Panc1 (cell line): ENCODE results near the gene SYTL1. TPM values are rescaled to one million over a fixed set of nuclear protein-coding genes. Genes with fewer than 3 reads are reported as not detected.

Experiments used
- ATAC-seq: fragments of 200-7000 bp; cut with Tn5 transposase; 2 replicates; pipeline ENCODE4 v1.9.1; 2020; ENCODE audit warnings: mild to moderate bottlenecking, moderate library complexity
- BruUV-seq: library from RNA; stranded (reverse); fragments of 400-500 nt; replicated peaks from 2 replicates; lab custom pipeline; 2021; lab: Mats Ljungman, UMichigan
- CTCF ChIA-PET: fragments of 300-600 bp; sonication (Branson Sonifier 250); formaldehyde crosslinking; loops from one replicate; lab custom pipeline; 2022; ENCODE audit warnings: antibody characterized with exemption; lab: Charles Lee
- POLR2A ChIA-PET: fragments of 300-600 bp; sonication (Branson Sonifier 250); formaldehyde crosslinking; loops from one replicate; lab custom pipeline; 2022; ENCODE audit warnings: antibody characterized with exemption; lab: Charles Lee
- DNase-seq: peaks from one replicate; pipeline ENCODE4 v3.0.0-alpha.2; 2010; ENCODE audit warnings: low read depth, low spot score
- H3K27ac ChIP-seq: 2 replicates; pipeline ENCODE4 v1.5.1; 2011; ENCODE audit warnings: mild to moderate bottlenecking, low read length, inconsistent platforms
- H3K27me3 ChIP-seq: fragments of 200-500 bp; sonication (Bioruptor generic); 2 replicates; pipeline ENCODE4 v1.6.0; 2014; ENCODE audit warnings: low read length, inconsistent platforms; ENCODE audit not compliant: control insufficient read depth, insufficient read depth
- H3K36me3 ChIP-seq: fragments of 200-500 bp; sonication (Bioruptor generic); 2 replicates; pipeline ENCODE4 v1.5.1; 2014; ENCODE audit warnings: inconsistent platforms, mild to moderate bottlenecking, low read length, moderate library complexity; ENCODE audit not compliant: control insufficient read depth, insufficient read depth
- H3K4me1 ChIP-seq: 2 replicates; pipeline ENCODE4 v1.5.1; 2011; ENCODE audit warnings: inconsistent platforms, mild to moderate bottlenecking, low read length, moderate library complexity; ENCODE audit not compliant: control insufficient read depth, insufficient read depth
- H3K4me3 ChIP-seq, 2 experiments: 2 replicates each; pipeline ENCODE4 v1.5.1; 2011 to 2012; ENCODE audit warnings: low read depth in 2 of 2, low read length in 2 of 2, mild to moderate bottlenecking in 2 of 2, inconsistent platforms in 1 of 2, moderate library complexity in 1 of 2
- H3K9me3 ChIP-seq: fragments of 200-500 bp; sonication (Bioruptor generic); 2 replicates; pipeline ENCODE4 v1.5.1; 2014; ENCODE audit warnings: low read depth, mild to moderate bottlenecking, inconsistent platforms, low read length, moderate library complexity; ENCODE audit not compliant: control insufficient read depth, insufficient read depth
- CTCF ChIP-seq: fragments of 450-650 bp; IDR thresholded peaks from 2 replicates; pipeline ENCODE4 v1.5.1; 2017; ENCODE audit warnings: mild to moderate bottlenecking
- POLR2AphosphoS5 ChIP-seq: IDR thresholded peaks from 2 replicates; pipeline ENCODE4 v1.6.1; 2012; ENCODE audit warnings: mild to moderate bottlenecking, low read depth, low read length, moderate library complexity
- REST ChIP-seq, 2 experiments: IDR thresholded peaks; 2 replicates each; pipeline ENCODE4 v1.6.1; 2011 to 2012; ENCODE audit warnings: low read depth in 2 of 2, control low read depth in 1 of 2, low read length in 1 of 2, mild to moderate bottlenecking in 1 of 2, moderate library complexity in 1 of 2; ENCODE audit not compliant: insufficient read depth in 1 of 2
- SIN3A ChIP-seq: IDR thresholded peaks from 2 replicates; pipeline ENCODE4 v1.6.1; 2012; ENCODE audit warnings: low read depth, mild to moderate bottlenecking, low read length, moderate library complexity, borderline replicate concordance; ENCODE audit not compliant: insufficient read depth
- TCF7L2 ChIP-seq: IDR thresholded peaks from 2 replicates; pipeline ENCODE4 v1.6.1; 2011; ENCODE audit warnings: mild to moderate bottlenecking, low read depth, low read length, inconsistent platforms
- in situ Hi-C: cut with HindIII; loops from 2 replicates; pipeline ENCODE4 v1.10.0; 2016; ENCODE audit warnings: low sequenced_read_pairs, low pct_unique_long_range_greater_than_20kb
- intact Hi-C: fragments of 100-400 bp; cut with micrococcal nuclease; formaldehyde crosslinking; loops from one replicate; pipeline ENCODE4 v1.10.0; 2022; ENCODE audit not compliant: unreplicated experiment
- total RNA-seq: library from RNA; stranded (reverse); gene quantifications from one replicate; pipeline ENCODE4 v1.2.1, GENCODE V29; 2021; ENCODE audit not compliant: unreplicated experiment

Gene SYTL1
- total RNA-seq, 1 experiment from 2014 or later, result 2.4 TPM

- POLR2A ChIA-PET, result interaction anchor here (0.6 kb wide), 1 partner anchor 82 kb away, joined by 3 read pairs; no protein-coding TSS in a partner anchor
- in situ Hi-C loops, result no loop called here
- no TSS peak for BruUV-seq
These were observed 40.3 kb downstream of the SYTL1 start for GRCh38 chr1:27381969-27382762.

More at GRCh38 chr1:27381969-27382762, 40.3 kb downstream of the SYTL1 start:
- no peaks in the 10 kb centered on the region for H3K27me3 ChIP-seq
- TF ChIP-seq POLR2AphosphoS5, result no peak
- no peak for TF ChIP-seq SIN3A
- TF ChIP-seq CTCF, result no peak
- TF ChIP-seq TCF7L2, result no peak
- TF ChIP-seq REST (IDR thresholded peaks at IDR 0.05; ENCODE audit: insufficient read depth in 1 of 2, low read depth in 2 of 2, low read length in 1 of 2), result no peak
- no peaks in the 10 kb centered on the region for H3K9me3 ChIP-seq
- H3K4me1 ChIP-seq, result no peaks in the 10 kb centered on the region
- no peaks in the 10 kb centered on the region for H3K36me3 ChIP-seq
- CTCF ChIA-PET, result interaction anchor here (0.6 kb wide), 1 partner anchor 10 kb away, joined by 13 read pairs; the partner anchor contains the start of gene GPR3
- H3K27ac ChIP-seq, result no peak overlapping the region
- H3K4me3 ChIP-seq, result no peak overlapping the region
- no peak for ATAC-seq
- DNase-seq, result no peak
- intact Hi-C loops, result no loop called here
